Hepatocyte (in vitro differentiated cells): Measurements from ENCODE around the gene IL15RA. TPM values are rescaled to one million over a fixed set of nuclear protein-coding genes. Genes with fewer than 3 reads are reported as not detected.

Experiments used
- DNase-seq: peaks from one replicate; pipeline ENCODE4 v3.0.0-alpha.2; 2016; ENCODE audit warnings: low spot score
- H2AFZ ChIP-seq: fragments of 200-600 bp; sonication (generic); 2 replicates; pipeline ENCODE4 v1.6.0; 2016; ENCODE audit warnings: antibody characterized with exemption, mild to moderate bottlenecking
- H3K27ac ChIP-seq: fragments of 200-600 bp; sonication (generic); 2 replicates; pipeline ENCODE4 v1.5.1; 2016; ENCODE audit warnings: mild to moderate bottlenecking
- H3K27me3 ChIP-seq: fragments of 200-600 bp; sonication (generic); 2 replicates; pipeline ENCODE4 v1.6.1; 2016
- H3K36me3 ChIP-seq: fragments of 200-600 bp; sonication (generic); replicated peaks from 2 replicates; pipeline ENCODE4 v1.5.1; 2016; ENCODE audit warnings: low read depth; ENCODE audit not compliant: insufficient read depth
- H3K4me1 ChIP-seq: fragments of 200-600 bp; sonication (generic); 2 replicates; pipeline ENCODE4 v1.5.1; 2016; ENCODE audit warnings: mild to moderate bottlenecking, moderate library complexity; ENCODE audit not compliant: insufficient read depth
- H3K4me2 ChIP-seq: fragments of 200-600 bp; sonication (generic); 2 replicates; pipeline ENCODE4 v1.6.0; 2016
- H3K4me3 ChIP-seq: fragments of 200-600 bp; sonication (generic); 2 replicates; pipeline ENCODE4 v1.5.1; 2016; ENCODE audit warnings: mild to moderate bottlenecking
- H3K79me2 ChIP-seq: fragments of 200-600 bp; sonication (generic); 2 replicates; pipeline ENCODE4 v1.6.0; 2017; ENCODE audit warnings: mild to moderate bottlenecking
- H3K9me2 ChIP-seq: fragments of 200-600 bp; sonication (generic); replicated peaks from 2 replicates; pipeline ENCODE4 v1.6.0; 2017; ENCODE audit warnings: mild to moderate bottlenecking; ENCODE audit not compliant: insufficient read depth
- H3K9me3 ChIP-seq: fragments of 200-600 bp; sonication (generic); 2 replicates; pipeline ENCODE4 v1.5.1; 2016; ENCODE audit warnings: low read depth, mild to moderate bottlenecking
- H4K20me1 ChIP-seq: fragments of 200-600 bp; sonication (generic); 2 replicates; pipeline ENCODE4 v1.6.0; 2016; ENCODE audit warnings: mild to moderate bottlenecking; ENCODE audit not compliant: insufficient read depth, poor library complexity, severe bottlenecking
- CTCF ChIP-seq: fragments of 200-600 bp; sonication (generic); IDR thresholded peaks from 2 replicates; pipeline ENCODE4 v1.5.1; 2016; ENCODE audit warnings: antibody characterized with exemption, mild to moderate bottlenecking; ENCODE audit not compliant: poor library complexity
- EZH2 ChIP-seq: fragments of 200-600 bp; sonication (generic); IDR thresholded peaks from 2 replicates; pipeline ENCODE4 v1.6.1; 2016; ENCODE audit warnings: antibody characterized with exemption, mild to moderate bottlenecking, borderline replicate concordance
- EZH2phosphoT487 ChIP-seq: fragments of 200-600 bp; sonication (generic); IDR thresholded peaks from one replicate; pipeline ENCODE4 v1.6.1; 2018; ENCODE audit warnings: antibody characterized with exemption, mild to moderate bottlenecking, low read depth, moderate library complexity; ENCODE audit not compliant: unreplicated experiment, severe bottlenecking
- whole genome bisulfite sequencing: methylation state at CpG from one replicate; pipeline ENCODE4 v1.1.6; 2016; ENCODE audit warnings: low lambda C conversion rate; ENCODE audit errors: missing lambda C conversion rate; 5-methylcytosine and 5-hydroxymethylcytosine counted together
- polyA plus RNA-seq: library from polyadenylated mRNA; unstranded; fragments of >200 nt; fragmentation: Nextera tagmentation; extraction: Ambion mirVana; gene quantifications from 2 replicates; pipeline ENCODE4 v1.2.1, GENCODE V29; 2016
- total RNA-seq: library from RNA; depleted of rRNA; stranded (reverse); fragments of >200 nt; gene quantifications from 2 replicates; pipeline ENCODE4 v1.2.3, GENCODE V29; 2014

IL15RA gene
- total and polyA plus RNA-seq, 2 experiments from 2014 or later: 2.4 to 3.8 TPM

- H3K9me2 ChIP-seq: no peaks in the 10 kb centered on the region
- no peaks in the 10 kb centered on the region for H3K36me3 ChIP-seq
- H2AFZ ChIP-seq: peak overlapping the region; percentile 81
- H3K9me3 ChIP-seq: no peaks in the 10 kb centered on the region
- no peaks in the 10 kb centered on the region for H3K4me1 ChIP-seq
- 3% methylated on average over 49 of the region's 82 CpGs for WGBS
- DNase-seq: peak; percentile 34
- H4K20me1 ChIP-seq: no peaks in the 10 kb centered on the region
- H3K4me2 ChIP-seq: peak overlapping the region; percentile 99
- H3K27me3 ChIP-seq: peaks cover 35% of the 10 kb centered on the region
- peak overlapping the region; percentile 76 for H3K27ac ChIP-seq
- peak overlapping the region; percentile 97 for H3K4me3 ChIP-seq
- TF ChIP-seq EZH2phosphoT487: no peak
- peak; percentile 9 for TF ChIP-seq EZH2
- no peak for TF ChIP-seq CTCF
- H3K79me2 ChIP-seq: no peaks in the 10 kb centered on the region
These were observed 552 bp downstream of the IL15RA start for GRCh38 chr10:5976512-5977470.

- H3K27me3 ChIP-seq: peaks cover 35% of the 10 kb centered on the region
These were observed 1.5 kb downstream of the IL15RA start for GRCh38 chr10:5975641-5976473.

GRCh38 chr10:5973069-5973468 lies 4.3 kb downstream of the IL15RA start:
- TF ChIP-seq EZH2phosphoT487: no peak
- no peak for TF ChIP-seq CTCF
- no peak for TF ChIP-seq EZH2
- no peaks in the 10 kb centered on the region for H3K79me2 ChIP-seq
- peaks cover 3% of the 10 kb centered on the region for H3K4me1 ChIP-seq
- H3K9me3 ChIP-seq: no peaks in the 10 kb centered on the region
- no peaks in the 10 kb centered on the region for H4K20me1 ChIP-seq
- WGBS: 72% methylated on average over 4 of the region's 4 CpGs
- no peak for DNase-seq
- no peak overlapping the region for H3K4me3 ChIP-seq
- no peaks in the 10 kb centered on the region for H3K36me3 ChIP-seq
- no peak overlapping the region for H3K4me2 ChIP-seq
- H3K9me2 ChIP-seq: no peaks in the 10 kb centered on the region
- H3K27ac ChIP-seq: no peak overlapping the region
- peaks cover 16% of the 10 kb centered on the region for H3K27me3 ChIP-seq
- no peak overlapping the region for H2AFZ ChIP-seq

More at GRCh38 chr10:5975641-5976473, 1.5 kb downstream of the IL15RA start:
- Histone ChIP-seq H3K4me1 (peaks cover 3% of the 10 kb centered on the region), H3K79me2 (no peaks in the 10 kb centered on the region), H2AFZ (no peak overlapping the region), H3K9me2 (no peaks in the 10 kb centered on the region), H3K9me3 (no peaks in the 10 kb centered on the region), H4K20me1 (no peaks in the 10 kb centered on the region), H3K4me2 (peak overlapping the region; percentile 99), H3K27ac (no peak overlapping the region), H3K36me3 (no peaks in the 10 kb centered on the region), H3K4me3 (no peak overlapping the region)
- DNase-seq: no peak
- TF ChIP-seq EZH2phosphoT487 (no peak), CTCF (no peak), EZH2 (no peak)
- WGBS: 80% methylated on average over 20 of the region's 20 CpGs
